Neural cell (in vitro differentiated cells): ENCODE results near the gene BTRC. TPM values are rescaled to one million over a fixed set of nuclear protein-coding genes. Genes with fewer than 3 reads are reported as not detected.
A peak's percentile ranks its signal among the peaks of the same experiment; 100 is the strongest.
"Not testable (repeated sequence)": the region's sequence is repeated elsewhere in the genome, so short reads cannot be mapped to it uniquely, and the experiment has no call there.

ENCODE experiments used
- H2AFZ ChIP-seq: fragments of 200-600, 300-800 bp; sonication (generic), shearing (Covaris generic); 2 replicates; pipeline ENCODE4 v1.6.0; 2014; ENCODE audit warnings: low read depth, mild to moderate bottlenecking, antibody characterized with exemption, low read length, moderate library complexity
- H3F3A ChIP-seq: fragments of 200-600 bp; shearing (Covaris generic); 2 replicates; pipeline ENCODE4 v1.6.1; 2016; ENCODE audit warnings: mild to moderate bottlenecking, moderate library complexity, mixed read lengths, antibody characterized with exemption, low read length; ENCODE audit not compliant: insufficient read depth, poor library complexity, severe bottlenecking
- H3K27ac ChIP-seq: fragments of 200-600, 300-800 bp; sonication (generic), shearing (Covaris generic); 2 replicates; pipeline ENCODE4 v1.5.1; 2014; ENCODE audit warnings: mild to moderate bottlenecking, low read length, moderate library complexity
- H3K27me3 ChIP-seq: fragments of 300-800, 200-600 bp; sonication (generic), shearing (Covaris generic); 2 replicates; pipeline ENCODE4 v1.6.0; 2014; ENCODE audit warnings: mild to moderate bottlenecking, low read depth, low read length, moderate library complexity; ENCODE audit not compliant: insufficient read depth
- H3K36me3 ChIP-seq: fragments of 300-800, 200-600 bp; sonication (generic), shearing (Covaris generic); 2 replicates; pipeline ENCODE4 v1.5.1; 2014; ENCODE audit warnings: mild to moderate bottlenecking, antibody characterized with exemption, low read length, moderate library complexity; ENCODE audit not compliant: insufficient read depth
- H3K4me2 ChIP-seq: fragments of 300-800, 200-600 bp; sonication (generic), shearing (Covaris generic); 2 replicates; pipeline ENCODE4 v1.6.0; 2014; ENCODE audit warnings: mild to moderate bottlenecking, low read length
- H3K4me3 ChIP-seq: fragments of 300-800, 200-600 bp; sonication (generic), shearing (Covaris generic); 2 replicates; pipeline ENCODE4 v1.5.1; 2014; ENCODE audit warnings: mild to moderate bottlenecking, low read length, moderate library complexity
- H3K79me2 ChIP-seq: fragments of 200-600 bp; shearing (Covaris generic); replicated peaks from 2 replicates; pipeline ENCODE4 v1.6.0; 2014; ENCODE audit warnings: mild to moderate bottlenecking, low read length, moderate library complexity; ENCODE audit not compliant: insufficient read depth
- H3K9ac ChIP-seq: fragments of 300-800, 200-600 bp; sonication (generic), shearing (Covaris generic); 2 replicates; pipeline ENCODE4 v1.6.1; 2016; ENCODE audit warnings: mild to moderate bottlenecking, low read length, mixed read lengths
- H3K9me2 ChIP-seq: fragments of 200-600 bp; shearing (Covaris generic); 2 replicates; pipeline ENCODE4 v1.6.1; 2016; ENCODE audit warnings: mild to moderate bottlenecking, low read length, mixed read lengths; ENCODE audit not compliant: insufficient read depth
- H3K9me3 ChIP-seq: fragments of 200-600, 300-800 bp; sonication (generic), shearing (Covaris generic); 2 replicates; pipeline ENCODE4 v1.6.1; 2016; ENCODE audit warnings: mild to moderate bottlenecking, mixed run types, low read length, moderate library complexity, mixed read lengths
- H4K20me1 ChIP-seq: fragments of 200-600 bp; shearing (Covaris generic); 2 replicates; pipeline ENCODE4 v1.6.1; 2016; ENCODE audit warnings: mild to moderate bottlenecking, mixed run types; ENCODE audit not compliant: insufficient read depth
- CTCF ChIP-seq: fragments of 450-650 bp; IDR thresholded peaks from 2 replicates; pipeline ENCODE4 v1.5.1; 2014; ENCODE audit warnings: antibody characterized with exemption, mild to moderate bottlenecking, moderate library complexity; ENCODE audit not compliant: poor library complexity, severe bottlenecking
- EP300 ChIP-seq: fragments of 450-650 bp; conservative IDR thresholded peaks from 2 replicates; pipeline ENCODE4 v1.6.1; 2014; ENCODE audit warnings: antibody characterized with exemption, mild to moderate bottlenecking, moderate library complexity; ENCODE audit not compliant: poor library complexity, severe bottlenecking
- EZH2 ChIP-seq: fragments of 200-600, 300-800 bp; shearing (Covaris generic), sonication (generic); IDR thresholded peaks from 2 replicates; pipeline ENCODE4 v1.6.1; 2014; ENCODE audit warnings: antibody characterized with exemption, low read length, borderline replicate concordance, mild to moderate bottlenecking; ENCODE audit not compliant: insufficient read depth, poor library complexity, severe bottlenecking
- MXI1 ChIP-seq: fragments of 450-650 bp; conservative IDR thresholded peaks from 2 replicates; pipeline ENCODE4 v1.6.1; 2014; ENCODE audit warnings: antibody characterized with exemption, mild to moderate bottlenecking; ENCODE audit not compliant: poor library complexity, severe bottlenecking
- POLR2AphosphoS5 ChIP-seq: IDR thresholded peaks from 2 replicates; pipeline ENCODE4 v1.6.1; 2012
- RAD21 ChIP-seq: fragments of 450-650 bp; conservative IDR thresholded peaks from 2 replicates; pipeline ENCODE4 v1.6.1; 2014; ENCODE audit warnings: antibody characterized with exemption, mild to moderate bottlenecking, moderate library complexity
- REST ChIP-seq: IDR thresholded peaks from 2 replicates; pipeline ENCODE4 v1.6.1; 2012; ENCODE audit warnings: borderline replicate concordance
- SMC3 ChIP-seq: fragments of 450-650 bp; conservative IDR thresholded peaks from 2 replicates; pipeline ENCODE4 v1.6.1; 2014; ENCODE audit warnings: antibody characterized with exemption, mild to moderate bottlenecking, moderate library complexity; ENCODE audit not compliant: poor library complexity
- TAF1 ChIP-seq: IDR thresholded peaks from 2 replicates; pipeline ENCODE4 v1.6.1; 2012; ENCODE audit warnings: low read depth
- polyA plus RNA-seq: library from polyadenylated mRNA; depleted of rRNA; stranded (reverse); fragments of >200 nt; gene quantifications from 2 replicates; pipeline ENCODE4 v1.2.3, GENCODE V29; 2014

Gene BTRC
- polyA plus RNA-seq, 1 donor from 2014 or later, result 32.6 TPM

GRCh38 chr10:101421967-101422366, 68.0 kb downstream of the BTRC start:
- H3K9me3 ChIP-seq, H3K36me3 ChIP-seq, H4K20me1 ChIP-seq, H3K9ac ChIP-seq, H3F3A ChIP-seq, H3K79me2 ChIP-seq, H3K27me3 ChIP-seq, H3K4me3 ChIP-seq, H3K27ac ChIP-seq, H2AFZ ChIP-seq, H3K9me2 ChIP-seq, H3K4me2 ChIP-seq: not testable (repeated sequence)

DNA sequence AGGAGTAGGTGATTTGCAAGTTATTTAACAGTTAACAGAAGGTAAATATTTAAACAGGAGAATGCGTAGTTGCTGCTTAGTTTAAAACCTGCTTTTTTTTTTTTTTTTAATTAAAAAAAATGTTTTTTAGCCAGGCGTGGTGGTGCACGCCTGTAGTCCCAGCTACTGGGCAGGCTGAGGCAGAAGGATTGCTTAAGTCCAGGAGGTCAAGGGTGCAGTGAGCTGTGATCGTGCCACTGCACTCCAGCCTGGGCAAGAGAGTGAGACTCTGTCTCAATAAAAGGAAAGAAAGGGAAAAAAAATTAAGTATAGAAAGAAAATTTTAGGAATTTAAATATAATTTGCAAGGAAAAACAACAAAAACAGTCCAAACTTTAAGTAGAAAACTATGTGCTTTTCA, 71.6 kb downstream of the BTRC start:
- H4K20me1 ChIP-seq, result no peaks in the 10 kb centered on the region
- no peak overlapping the region for H2AFZ ChIP-seq
- no peak overlapping the region for H3K4me3 ChIP-seq
- no peak for TF ChIP-seq MXI1
- peaks cover 6% of the 10 kb centered on the region for H3K79me2 ChIP-seq
- no peak overlapping the region for H3K4me2 ChIP-seq
- no peak overlapping the region for H3K27ac ChIP-seq
- H3K9me3 ChIP-seq, result no peaks in the 10 kb centered on the region
- H3K36me3 ChIP-seq, result no peaks in the 10 kb centered on the region
- no peaks in the 10 kb centered on the region for H3F3A ChIP-seq
- no peaks in the 10 kb centered on the region for H3K27me3 ChIP-seq
- no peak overlapping the region for H3K9ac ChIP-seq
- H3K9me2 ChIP-seq, result no peaks in the 10 kb centered on the region

DNA sequence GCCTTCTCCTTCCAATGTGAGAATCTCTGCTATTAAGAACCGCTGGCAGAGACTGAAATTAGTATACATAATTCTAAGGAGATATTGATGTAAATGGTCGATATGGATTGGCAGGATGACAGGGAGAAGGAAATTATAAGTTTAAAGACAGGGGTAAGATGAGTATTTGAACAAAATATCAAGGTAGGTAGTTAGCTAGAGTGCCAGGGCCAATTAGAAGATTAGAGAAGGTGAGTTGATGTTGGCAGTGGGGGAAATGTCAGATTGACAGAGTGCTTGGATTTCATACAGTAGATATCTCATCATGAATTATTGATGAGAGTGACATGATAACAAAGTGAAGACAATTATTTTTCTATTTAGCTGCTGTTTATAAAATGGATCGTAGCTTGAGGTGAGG, 74.1 kb downstream of the BTRC start:
- Histone ChIP-seq H3K9me3 (no peaks in the 10 kb centered on the region), H3F3A (peaks cover 2% of the 10 kb centered on the region), H2AFZ (no peak overlapping the region), H3K27ac (peak overlapping the region; percentile 68), H4K20me1 (no peaks in the 10 kb centered on the region), H3K4me3 (peak overlapping the region; percentile 32), H3K79me2 (peaks cover 6% of the 10 kb centered on the region), H3K4me2 (no peak overlapping the region), H3K9me2 (no peaks in the 10 kb centered on the region), H3K36me3 (no peaks in the 10 kb centered on the region), H3K27me3 (no peaks in the 10 kb centered on the region), H3K9ac (no peak overlapping the region)
- no peak for TF ChIP-seq REST
- TF ChIP-seq EZH2, result no peak
- no peak for TF ChIP-seq RAD21
- no peak for TF ChIP-seq SMC3
- TF ChIP-seq CTCF, result no peak
- TF ChIP-seq TAF1, result no peak
- peak; percentile 88 for TF ChIP-seq EP300
- no peak for TF ChIP-seq MXI1
- TF ChIP-seq POLR2AphosphoS5, result peak; percentile 67
